NCI-H69 (cell line): Measurements from ENCODE around the gene PIMREG.
"Not testable (repeated sequence)": the region's sequence is repeated elsewhere in the genome, so short reads cannot be mapped to it uniquely, and the experiment has no call there.

Source experiments
- DNase-seq: peaks from one replicate; lab custom pipeline; 2025; lab: John Stamatoyannopoulos, UW

The PIMREG gene

GRCh38 chr17:6478486-6478885 lies 34.2 kb downstream of the PIMREG start:
- no peak for DNase-seq

DNA sequence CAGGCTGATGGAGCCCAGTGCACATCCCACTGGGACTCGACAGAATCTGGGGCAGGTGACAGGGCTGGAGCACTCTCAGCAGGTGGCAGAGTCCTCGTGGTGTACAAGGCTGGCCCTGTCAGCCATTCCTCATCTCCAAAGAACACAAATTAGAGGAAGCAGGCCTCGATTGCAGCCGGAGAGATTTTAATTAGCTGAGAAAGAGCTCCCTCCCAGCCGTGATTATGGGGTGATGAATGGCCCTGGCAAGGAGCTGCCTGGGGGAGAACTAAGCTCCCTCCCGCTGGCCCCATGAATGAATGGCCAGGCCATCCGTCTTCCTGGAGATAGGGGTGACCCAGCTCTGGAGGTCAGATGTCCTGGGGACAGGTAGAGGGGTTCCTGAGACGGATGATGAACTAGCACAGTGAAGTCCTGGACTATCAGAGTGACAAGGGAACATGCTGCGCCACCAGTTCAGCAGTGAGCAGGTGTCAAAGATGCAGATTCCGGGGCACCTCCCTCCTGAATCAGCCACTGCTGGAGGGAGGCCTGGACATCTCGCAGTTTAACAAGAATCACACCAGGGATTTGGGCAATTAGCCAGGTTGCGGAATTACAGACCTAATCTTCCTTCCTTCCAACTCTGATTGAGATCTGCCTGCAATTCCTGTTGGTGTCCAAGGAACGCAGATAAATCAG lies 35.5 kb downstream of the PIMREG start:
- DNase-seq, result peak; percentile 82

GRCh38 chr17:6480303-6480675 lies 36.0 kb downstream of the PIMREG start:
- no peak for DNase-seq

GRCh38 chr17:6482105-6482455 lies 37.8 kb downstream of the PIMREG start:
- DNase-seq, result no peak

DNA sequence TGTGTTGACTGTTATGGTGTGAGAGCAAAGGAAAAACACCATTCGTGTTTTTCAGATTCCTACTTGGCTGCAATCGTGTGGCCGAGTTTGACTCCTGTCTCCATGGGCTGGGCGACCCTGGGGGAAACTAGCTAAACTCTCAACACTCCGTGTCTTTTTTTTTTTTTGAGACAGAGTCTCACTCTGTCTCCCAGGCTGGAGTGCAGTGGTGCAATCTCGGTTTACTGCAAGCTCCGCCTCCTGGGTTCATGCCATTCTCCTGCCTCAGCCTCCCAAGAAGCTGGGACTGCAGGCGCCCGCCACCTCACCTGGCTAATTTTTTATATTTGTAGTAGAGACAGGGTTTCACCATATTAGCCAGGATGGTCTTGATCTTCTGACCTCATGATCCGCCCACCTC lies 38.5 kb downstream of the PIMREG start:
- DNase-seq, result not testable (repeated sequence)

DNA sequence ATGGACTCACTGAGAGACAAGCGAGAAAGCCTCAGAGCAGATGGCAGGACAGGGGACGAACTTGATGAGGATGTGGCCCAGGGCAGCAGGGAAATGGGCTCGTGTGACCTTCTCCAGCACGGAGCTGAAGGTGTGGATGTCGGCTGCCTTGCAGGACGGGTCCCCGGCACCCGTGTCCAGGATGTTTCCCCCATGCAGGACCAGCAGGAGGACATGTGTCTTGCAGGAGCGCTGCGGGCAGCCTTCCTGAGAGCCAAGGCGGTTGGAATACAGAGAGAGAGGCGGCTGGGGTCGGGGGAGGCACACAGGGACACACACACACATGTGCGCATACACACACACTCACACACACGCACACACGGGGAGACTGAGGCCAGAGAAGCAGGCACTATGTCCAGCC lies 39.3 kb downstream of the PIMREG start:
- no peak for DNase-seq

- DNase-seq, result no peak
These were observed 41.6 kb downstream of the PIMREG start for GRCh38 chr17:6485646-6486412.

DNA sequence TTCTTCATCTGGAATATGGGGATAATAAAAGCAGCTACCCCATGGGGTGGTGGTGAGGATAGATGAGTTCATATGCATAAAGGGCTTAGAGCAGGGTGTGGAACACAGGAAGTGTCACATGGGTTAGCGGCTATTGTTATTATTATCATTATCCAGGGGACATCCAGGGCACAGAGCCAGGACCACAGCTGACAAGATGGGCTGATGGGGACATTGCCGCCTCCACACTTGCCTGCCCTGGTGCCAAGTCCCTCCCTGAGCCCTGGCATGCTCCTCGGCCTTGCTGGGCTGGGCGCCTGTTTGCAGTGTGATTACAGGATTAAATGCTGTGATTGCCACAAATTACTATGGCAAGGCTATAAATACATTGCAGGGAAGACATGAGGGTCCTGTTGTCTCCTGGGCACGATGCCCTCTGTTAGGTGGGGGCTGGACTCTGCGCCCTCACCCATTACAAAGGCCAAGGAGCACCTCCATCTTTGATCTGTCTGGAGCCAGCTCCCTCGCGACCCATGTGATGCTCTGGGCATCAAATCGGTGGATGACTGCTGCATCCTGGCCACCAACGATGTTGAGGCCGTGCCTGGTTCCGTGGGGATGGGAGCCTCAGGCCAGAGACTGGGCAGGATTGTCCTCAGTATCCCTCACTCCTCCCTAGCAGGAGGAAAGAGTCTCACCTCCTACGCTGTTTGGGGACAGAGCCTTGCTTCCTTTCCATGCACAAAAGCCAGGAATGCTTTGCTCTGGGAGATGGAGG lies 43.2 kb downstream of the PIMREG start:
- peak; percentile 57 for DNase-seq

- DNase-seq, result no peak
These were observed 43.8 kb downstream of the PIMREG start for GRCh38 chr17:6488008-6488539.

- no peak for DNase-seq
These were observed 44.8 kb downstream of the PIMREG start for GRCh38 chr17:6489016-6489550.

- DNase-seq, result no peak
These were observed 46.9 kb downstream of the PIMREG start for GRCh38 chr17:6491071-6491700.

- no peak for DNase-seq
These were observed 48.8 kb downstream of the PIMREG start for GRCh38 chr17:6492892-6493674.

GRCh38 chr17:6494239-6494941 lies 50.1 kb downstream of the PIMREG start:
- DNase-seq, result no peak

GRCh38 chr17:6495450-6496115 lies 51.3 kb downstream of the PIMREG start:
- no peak for DNase-seq

- peak; percentile 3 for DNase-seq
These were observed 51.8 kb downstream of the PIMREG start for GRCh38 chr17:6496116-6496481.

GRCh38 chr17:6496640-6497441 lies 52.6 kb downstream of the PIMREG start:
- peak; percentile 62 for DNase-seq

DNA sequence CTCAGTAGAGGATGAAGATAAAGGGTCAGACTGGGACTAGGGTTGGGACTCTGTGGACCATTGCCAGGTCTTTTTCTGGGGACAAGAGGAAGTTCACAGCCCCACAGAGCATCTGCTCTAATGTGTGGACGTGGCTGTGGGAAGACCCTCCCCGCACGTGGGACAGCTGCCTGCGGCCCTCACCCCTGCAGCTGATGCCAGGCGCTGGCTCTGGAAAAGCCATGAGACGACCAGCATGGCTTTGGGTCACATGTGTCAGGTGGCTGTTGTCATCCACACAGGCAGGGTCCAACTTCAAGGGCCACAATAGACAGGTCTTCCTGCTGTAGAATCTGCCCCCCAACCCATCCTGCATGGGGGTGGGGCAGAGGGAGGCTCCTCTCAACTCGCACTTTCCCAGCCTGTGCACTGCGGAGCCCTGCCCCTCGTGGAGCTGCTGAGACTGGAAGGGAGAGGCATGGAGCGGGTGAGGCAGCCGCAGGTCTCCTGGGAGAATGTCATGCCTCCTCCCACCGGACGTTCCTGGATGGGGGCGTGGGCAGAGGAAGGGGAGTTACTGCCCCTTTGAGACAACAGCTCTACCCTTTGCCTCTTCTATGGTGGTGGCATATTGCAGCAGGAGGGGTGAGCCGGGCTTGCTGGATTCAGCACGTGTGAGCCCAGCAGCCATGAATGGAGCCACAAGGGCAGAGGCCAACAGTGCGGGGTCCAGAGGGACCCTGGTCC lies 53.4 kb downstream of the PIMREG start:
- peak; percentile 6 for DNase-seq

GRCh38 chr17:6498356-6498755 lies 54.1 kb downstream of the PIMREG start:
- DNase-seq, result no peak
